GM21717 (cell line): ENCODE data around the gene PMVK.
"Not testable (repeated sequence)": the region's sequence is repeated elsewhere in the genome, so short reads cannot be mapped to it uniquely, and the experiment has no call there.

Experiments used
- ATAC-seq: cut with Tn5 transposase; IDR thresholded peaks from one replicate; pipeline ENCODE4 v1.9.1; 2021; ENCODE audit warnings: mild to moderate bottlenecking, moderate library complexity; ENCODE audit not compliant: unreplicated experiment

PMVK gene

DNA sequence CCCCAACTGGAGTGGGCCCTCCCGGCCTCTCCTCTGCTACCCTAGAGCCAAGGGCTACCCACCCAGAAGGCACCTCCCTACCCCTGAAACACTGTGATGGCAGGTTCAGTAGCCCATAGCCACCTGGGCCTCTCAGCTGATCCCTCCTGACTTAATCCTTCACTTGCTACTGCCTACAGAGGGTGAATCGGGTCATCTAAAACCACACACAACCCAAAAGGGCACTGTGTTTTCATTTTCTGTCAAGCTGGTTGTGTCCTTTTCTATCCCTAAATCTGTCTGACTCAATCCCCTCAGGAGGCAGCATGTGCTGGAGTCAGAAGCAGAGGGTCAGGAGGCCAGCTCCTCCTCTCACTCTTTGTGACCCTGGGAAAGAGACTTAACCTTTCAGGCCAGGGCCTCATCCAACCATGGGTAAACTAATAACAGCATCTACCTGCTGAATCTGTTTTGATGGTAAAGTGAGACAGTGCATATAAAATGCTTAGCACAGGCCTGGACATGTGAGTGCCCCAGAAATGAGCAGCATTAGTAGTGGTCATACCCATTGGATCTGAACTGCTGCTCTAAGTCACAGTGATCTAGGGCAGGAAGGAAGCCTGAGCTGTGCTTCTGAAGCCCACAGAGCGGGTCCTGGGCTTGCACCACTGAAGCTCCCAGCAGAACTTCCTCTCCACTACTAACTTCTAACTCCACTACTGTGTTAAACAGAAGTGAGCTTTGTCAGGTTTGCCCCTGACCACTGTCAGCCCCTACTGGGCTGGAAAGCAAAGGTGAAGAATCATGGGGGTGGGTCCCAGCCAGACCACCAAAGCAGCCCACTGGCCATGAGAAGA lies 11.0 kb downstream of the PMVK start:
- ATAC-seq: no peak

DNA sequence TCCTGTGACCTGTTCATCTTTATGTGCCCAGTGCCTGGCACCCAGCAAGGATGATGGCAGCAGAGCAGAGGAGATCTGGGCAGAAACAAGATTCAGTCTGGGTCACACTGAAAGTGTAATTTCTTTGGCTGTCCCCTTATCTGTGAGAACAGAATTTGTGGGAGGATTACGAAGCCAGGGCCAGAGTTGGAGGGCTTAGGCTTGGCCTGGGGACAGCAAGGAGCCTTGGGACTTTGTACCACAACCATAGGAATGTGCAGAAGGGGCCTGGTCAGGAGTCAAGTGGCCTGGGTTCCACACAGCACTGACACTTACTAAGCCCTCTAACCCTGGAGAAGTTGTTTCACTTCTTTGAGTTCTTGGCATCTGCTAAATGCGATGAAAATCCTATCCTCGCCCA lies 12.8 kb downstream of the PMVK start:
- ATAC-seq: no peak

DNA sequence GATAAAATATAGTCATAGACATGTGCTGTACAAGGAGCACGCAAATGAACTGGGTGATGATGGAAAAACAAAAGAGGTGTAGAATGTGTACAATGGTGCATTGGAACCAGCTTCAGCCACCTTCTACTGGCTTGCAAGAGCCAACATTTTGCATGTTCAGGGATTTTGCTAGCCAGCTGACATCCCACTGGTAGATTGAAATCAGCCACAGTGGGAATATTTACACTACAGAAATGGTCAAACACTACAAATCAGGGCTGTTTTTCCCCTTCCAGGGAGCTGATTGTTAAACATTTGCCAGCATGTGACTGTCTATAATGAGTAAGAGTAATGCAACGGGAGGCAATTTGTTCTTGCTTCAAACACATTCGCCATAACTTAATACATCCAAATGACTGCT lies 23.2 kb downstream of the PMVK start:
- no peak for ATAC-seq

DNA sequence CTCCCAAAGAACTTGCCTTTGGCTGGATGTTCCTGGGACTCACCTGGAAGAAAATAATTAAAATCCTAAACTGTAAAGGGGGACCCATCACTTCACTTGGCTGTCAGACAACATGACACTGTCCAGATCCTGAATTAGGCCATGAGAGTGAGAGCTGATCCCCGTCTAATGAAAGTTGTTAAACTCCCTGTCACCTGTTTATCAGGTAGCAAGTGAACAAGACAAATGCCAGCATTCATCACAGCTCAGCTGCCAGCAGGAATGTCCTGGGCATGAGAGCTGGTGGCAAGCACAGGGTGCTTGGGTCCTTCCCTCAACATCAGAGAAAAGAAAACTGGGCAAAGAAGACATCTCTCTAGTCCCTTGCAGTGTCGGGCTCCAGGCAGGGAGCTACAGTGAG lies 23.8 kb downstream of the PMVK start:
- no peak for ATAC-seq

DNA sequence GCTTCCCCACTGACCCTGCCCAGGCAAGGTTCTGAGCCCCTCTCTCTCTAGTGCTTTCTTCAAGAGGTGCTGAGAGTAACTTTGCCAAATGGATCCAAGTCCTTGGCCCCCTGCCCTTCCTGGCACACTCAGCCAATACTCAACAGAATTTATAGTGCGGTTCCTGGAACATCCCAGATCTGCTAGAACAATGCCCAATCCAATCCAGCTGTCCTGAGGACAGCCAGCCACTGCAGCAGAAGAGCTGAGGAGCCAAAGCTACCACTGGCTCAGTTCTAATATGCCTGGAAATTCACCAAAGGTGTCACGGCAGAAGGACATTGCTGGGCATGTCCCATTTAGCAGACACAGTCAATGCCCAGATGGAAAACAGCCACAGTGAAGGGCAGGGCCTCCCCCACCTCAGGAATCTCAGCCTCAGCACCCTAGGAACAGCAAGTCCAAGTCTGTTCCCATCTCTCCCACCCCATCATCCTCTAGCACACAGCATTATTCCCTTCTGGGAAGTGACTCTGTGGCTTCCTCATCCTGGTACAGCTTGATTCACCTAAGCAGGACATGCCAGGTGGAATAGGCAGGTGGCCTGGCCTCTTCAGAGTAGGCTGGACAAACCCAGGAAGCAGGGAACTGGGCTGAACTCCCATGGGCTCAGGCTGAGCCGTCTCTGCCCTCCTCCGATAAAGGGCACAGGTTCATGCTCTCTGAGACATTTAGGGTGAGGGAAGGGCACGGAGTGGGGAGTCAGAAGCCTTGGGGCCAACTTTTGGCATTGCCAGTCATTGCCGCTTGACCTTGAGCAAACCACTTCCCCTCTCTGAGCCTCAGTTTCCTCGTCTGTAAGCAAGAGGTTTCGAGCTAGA lies 24.6 kb downstream of the PMVK start:
- no peak for ATAC-seq

DNA sequence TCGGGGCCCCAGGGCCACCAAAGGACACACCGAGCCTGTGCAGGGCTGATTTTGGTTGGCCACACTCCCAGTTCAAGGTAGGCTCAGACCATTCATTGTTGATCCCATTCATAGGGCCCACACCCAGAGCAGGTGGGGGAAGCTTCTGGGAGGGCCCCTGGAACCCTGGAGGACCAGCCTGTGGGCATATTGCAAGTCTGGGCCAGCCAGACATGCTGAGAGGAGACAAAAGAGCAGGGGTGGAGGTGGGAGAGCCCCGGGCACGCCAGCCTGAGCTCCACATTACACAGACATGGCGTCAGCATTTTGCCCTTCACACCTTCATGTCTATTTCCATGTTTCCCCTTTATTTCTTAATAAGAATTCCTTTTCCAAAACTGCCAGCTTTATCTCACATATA lies 25.7 kb downstream of the PMVK start:
- no peak for ATAC-seq

DNA sequence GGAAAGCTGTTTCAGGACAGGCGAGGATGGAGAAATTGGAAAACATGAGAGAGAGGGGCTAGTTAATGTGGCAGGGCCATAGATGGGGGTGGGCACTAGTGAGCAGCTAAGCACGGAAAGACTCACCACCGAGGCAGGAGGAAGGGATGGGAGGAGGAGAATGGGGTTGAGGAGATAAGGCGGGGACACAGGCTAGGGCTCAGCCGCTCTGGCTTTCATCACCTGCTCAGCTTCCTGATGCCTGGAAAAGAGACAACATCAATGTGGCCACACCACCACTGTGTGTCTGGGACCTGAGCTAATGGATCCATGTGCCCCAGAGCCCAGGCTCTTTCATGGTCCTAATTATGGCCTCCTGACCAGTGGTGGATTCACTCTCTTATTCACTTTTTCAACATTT lies 27.6 kb downstream of the PMVK start:
- ATAC-seq: no peak

DNA sequence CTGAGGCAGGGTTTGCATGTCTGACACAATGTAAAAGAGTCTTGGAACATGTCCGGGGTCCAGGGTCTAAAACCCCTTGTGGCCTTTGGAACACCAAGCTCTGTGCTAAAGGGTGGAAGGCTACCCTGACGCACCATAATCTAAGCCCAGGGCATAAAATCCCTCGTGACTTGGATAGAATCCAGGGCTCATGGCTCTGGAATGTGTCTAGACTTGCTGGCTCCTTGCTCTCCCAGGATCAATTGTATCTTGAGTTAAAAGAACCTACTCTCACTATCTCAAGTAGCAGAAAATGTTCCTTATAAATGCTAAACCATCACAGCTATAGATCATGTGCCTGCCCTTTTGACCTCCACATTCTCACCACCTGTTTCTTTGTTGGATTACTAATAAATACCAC lies 28.4 kb downstream of the PMVK start:
- not testable (repeated sequence) for ATAC-seq

DNA sequence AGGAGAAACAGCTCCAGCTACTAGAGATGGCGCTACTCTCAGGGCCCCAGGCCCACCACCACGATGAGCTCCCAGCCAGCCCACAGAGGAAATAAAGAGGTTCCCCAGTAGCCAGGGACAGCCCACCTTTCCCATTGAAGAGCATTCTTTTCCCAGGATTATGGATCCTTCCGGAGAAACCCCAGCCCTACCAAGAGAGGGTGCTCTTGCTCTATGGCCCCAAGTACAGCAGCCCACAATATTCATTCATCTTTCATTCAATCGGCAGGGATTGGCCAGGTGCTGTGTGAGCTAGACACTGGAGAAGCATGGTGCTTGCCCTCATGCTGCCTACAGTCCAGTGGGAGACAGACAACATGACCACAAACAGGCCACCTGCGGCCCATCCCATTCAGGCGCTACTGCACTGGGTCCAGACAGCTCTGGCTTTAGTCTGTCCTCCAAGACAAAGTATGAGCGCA lies 29.9 kb downstream of the PMVK start:
- no peak for ATAC-seq

DNA sequence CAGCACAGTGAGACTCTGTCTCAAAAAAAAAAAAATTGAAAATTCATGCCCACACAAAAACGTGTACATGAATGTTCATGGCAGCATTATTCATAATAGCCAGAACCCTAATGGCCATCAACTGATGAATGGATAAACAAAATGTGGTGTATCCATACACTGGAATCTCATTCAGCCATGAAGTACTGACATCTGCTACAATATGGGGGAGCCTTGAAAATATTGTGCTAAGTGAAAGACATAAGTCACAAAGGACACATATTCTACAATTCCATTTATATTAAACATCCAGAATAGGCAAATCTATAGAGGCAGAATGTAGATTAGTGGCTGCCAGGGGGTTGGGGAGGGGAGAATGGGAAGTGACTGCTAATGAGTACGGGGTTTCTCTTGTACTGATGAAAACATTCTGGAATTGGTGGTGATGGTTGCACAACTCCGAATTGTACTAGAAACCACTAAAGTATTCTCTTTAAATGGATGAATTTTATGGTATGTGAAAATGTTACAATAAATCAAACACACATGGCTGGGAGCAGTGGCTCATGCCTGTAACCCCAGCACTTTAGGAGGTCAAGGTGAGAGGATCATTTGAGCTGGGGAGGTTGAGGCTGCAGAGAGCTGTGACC lies 33.5 kb downstream of the PMVK start:
- ATAC-seq: no peak

DNA sequence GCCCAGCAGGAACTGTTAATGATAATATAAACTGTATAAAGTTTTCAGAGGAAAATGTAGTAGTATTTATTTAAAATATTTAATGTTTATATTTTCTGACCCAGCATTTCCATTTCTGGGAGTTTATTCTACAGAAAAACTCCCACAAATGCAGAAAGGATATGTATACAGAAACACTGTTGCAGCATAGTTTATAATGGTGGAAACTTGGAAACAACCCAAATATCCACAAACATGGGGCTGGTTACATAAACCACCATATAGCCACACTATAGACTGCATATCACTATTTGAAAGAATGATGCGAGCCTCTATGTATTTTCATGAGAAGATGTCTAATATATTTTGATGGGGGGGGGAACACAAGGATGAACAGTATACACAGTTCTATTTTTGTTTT lies 34.9 kb downstream of the PMVK start:
- no peak for ATAC-seq

DNA sequence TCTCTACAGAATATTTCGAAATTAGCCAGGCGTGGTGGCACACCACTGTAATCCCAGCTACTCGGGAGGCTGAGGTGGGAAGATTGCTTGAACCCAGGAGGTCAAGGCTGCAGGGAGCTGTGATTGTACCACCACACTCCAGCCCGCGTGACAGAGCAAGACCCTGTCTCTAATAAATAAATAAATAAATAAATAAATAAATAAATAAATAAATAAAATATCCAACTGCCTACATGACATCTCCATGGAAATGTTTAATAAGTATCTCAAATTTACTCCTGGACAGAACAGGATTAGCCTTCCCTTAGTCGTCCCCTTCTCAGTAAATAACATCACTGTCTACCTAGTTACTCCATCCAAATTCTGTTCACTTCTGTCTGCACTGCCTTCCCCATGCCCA lies 37.5 kb downstream of the PMVK start:
- no peak for ATAC-seq

DNA sequence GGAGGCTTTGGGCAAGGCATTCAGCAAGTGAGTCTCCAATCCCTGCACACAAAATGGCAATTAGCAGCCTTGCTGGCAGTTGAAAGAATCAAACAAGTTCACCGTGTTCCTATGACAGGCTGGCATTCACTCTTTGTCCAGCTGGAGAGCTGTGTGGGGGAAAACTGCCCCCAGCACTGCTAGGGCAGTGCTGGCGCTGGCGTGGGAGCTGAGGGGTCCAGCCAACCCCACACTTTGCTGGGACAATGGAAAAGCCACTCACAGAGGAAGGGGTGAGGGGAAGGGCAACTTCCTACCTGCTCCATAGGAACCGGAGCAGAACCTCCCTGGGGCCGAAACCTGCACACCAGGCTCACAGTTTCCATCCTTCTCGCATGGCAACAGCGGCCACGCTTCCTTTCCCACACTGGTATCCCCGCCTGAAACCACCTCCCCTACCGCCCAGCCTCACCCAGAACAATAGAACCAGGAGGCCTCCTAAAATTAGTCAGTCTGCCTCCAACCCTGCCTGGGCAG lies 39.7 kb downstream of the PMVK start:
- ATAC-seq: no peak

DNA sequence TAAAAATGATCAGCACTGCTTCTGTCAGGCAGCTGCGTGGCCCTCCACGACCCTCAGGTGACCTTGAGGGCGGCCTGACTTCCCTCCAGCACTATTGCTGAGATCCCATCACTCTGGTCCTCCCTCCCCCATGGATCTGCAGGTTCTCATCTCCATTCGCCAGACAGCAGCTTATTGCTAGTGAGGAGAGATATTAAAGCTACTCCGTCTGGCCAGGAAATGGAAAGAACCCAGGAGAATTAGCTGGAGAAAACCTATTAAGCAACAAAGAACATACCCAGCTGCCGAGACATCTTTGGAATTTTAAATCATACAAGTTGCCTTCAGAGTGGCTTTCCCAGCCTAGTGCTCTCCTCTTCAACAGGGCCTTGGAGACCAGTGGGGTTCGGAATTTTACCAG lies 40.7 kb downstream of the PMVK start:
- ATAC-seq: no peak

DNA sequence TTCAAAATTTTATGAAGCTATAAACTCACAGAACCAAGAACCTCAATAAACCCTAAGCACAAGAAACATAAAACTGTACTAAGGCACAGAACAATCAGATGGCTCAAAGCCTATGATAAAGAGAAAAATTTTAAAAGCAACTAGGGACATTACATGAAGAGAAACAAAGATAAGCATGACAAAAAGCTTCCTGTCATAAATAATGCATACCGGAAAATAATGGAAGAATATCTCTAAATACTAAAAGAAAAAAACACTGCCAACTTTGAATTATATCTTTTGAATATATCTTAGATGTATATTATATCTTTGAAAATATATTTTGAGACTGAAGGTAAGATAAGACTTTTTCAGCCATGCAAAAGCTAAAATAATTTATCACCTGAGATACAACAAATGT lies 45.1 kb downstream of the PMVK start:
- ATAC-seq: no peak

DNA sequence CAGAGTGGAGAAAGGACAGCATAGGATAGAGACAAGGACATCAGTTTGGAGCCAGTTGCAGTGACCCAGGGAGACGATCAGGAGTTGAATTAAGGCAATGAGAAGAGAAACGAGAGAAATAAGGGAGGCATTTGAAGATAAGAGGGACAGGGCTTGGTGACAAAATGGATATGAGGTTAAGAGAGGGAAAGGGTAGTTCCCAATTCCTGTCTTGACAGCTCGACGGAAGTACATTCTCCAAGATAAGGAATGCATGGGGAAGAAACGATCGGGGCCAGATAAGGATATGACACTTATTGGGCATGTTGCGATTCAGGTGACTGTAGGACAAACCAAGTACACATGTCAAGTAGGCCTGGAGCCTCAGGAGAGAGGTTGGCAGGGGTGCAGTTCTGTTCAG lies 47.8 kb downstream of the PMVK start:
- no peak for ATAC-seq

DNA sequence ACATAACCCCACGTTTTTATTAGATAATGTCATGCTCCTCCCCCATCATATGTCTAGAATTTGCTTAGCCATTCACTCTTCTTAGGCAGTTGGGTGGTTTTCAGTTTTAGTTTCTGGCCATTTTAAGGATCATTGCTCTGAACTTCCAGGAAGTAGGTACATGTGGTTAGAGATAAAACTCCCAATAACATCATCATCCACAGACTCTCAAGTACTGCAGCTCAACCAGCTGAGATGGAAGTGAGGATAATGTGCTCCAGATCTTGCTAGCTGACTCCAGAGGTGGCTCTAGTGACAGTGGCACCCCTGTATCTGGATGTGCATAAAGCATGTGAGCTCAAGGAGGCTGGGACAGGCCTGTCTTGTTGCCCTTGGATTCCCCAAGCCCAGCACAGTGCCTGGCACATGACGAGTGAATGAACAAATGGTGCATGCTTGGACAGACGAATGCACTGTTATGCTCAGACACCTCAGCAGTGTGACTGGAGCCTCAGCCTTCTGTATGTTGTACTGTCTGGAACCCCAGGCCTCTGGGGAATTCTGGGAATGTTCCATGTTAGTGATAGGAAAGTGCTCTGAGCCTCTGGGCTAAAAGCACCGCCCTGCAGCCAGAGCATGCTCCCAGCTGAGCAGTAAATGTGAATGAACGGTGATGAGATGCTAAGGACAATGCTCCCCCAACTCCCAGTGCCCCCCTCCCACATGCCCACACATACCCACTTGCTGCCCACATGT lies 50.1 kb downstream of the PMVK start:
- ATAC-seq: no peak

DNA sequence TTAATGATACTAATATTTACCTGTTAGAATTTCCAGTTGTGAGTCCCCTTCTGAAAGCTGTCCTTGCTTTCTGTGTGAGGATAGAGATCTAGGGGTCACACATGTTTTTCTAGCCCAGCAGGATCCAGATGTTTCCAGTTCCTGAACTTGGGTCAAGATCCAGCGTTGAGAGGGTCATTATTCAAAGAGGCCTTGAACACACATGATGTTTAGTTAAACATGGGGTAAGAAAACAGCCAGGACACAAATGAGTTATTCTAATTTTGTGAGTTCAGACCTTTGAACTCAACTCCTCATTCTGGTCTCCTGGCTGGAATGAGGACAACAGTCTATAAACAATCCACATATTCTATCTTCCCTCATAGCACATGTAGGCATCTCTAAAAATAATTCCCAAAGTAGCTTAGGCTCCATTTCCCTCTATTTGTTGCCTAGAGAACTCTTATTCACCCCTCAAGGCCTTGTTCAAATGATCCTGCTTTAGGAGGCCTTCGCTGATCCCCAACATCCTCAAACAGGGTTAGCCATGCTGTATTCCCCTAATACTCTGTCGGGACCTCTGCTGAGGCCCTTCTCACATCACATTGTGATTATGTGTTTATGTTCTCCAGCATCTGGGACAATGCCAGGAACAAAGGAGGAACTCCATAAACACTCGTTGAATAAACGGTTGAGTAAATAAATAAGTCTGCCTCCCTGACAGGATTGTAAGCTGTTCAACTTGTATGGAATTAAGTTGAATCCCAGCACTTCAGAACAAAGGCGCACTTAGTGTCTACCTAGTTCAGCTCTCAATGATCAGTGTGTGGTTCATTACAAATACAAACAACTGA lies 51.4 kb downstream of the PMVK start:
- ATAC-seq: no peak

DNA sequence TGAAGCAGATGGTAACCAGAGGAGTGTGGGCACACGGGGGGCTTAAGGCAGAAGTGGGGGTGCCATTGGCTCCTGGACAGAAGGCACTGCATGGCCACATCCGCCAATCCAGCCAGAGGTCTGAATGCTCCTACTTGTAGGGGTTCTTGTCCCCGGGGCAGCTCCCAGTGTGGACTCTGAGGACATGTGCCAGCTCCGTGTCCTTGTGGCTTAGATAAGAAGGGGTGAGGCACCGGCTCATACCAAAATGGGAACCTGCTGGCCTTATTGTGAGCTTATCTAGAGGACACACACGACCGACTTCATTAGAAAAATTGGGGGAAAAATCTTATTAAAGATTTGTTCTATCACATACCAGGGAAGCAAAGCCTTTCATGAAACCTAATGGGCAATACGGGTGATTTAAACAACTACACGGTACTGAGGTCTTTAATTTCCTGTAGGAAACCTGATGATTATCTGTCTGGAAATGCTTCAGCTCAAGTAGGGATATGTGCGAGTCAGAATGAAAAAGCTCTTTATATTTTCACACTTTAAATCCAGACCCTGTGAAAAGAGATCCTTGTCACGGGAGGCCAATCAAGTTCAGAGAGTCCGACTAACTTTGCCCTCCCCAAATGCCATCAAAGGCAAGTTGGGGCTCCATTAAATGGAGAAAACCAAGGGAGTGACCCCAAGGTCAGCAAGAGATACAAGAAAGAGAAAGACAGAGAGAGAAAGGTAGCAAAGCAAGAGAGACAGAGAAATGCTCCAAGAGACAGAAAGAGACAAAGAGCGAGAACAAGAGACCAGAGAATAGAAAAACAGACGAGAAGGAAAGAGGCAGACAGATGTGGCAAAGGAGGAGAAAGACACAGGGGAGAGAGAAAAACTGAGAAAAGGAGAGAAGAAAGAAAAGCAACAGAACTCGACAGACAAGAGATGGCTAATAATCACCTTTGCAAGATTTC lies 52.3 kb downstream of the PMVK start:
- no peak for ATAC-seq
